Ammon's horn (tissue), 1 donor: ENCODE measurements around the gene HNRNPUL2.
"Not testable (repeated sequence)": the region's sequence is repeated elsewhere in the genome, so short reads cannot be mapped to it uniquely, and the experiment has no call there.

ENCODE experiments used
- DNase-seq: peaks from one replicate; pipeline ENCODE4 v3.0.0-alpha.2; 2016; ENCODE audit warnings: low spot score

The HNRNPUL2 gene

DNA sequence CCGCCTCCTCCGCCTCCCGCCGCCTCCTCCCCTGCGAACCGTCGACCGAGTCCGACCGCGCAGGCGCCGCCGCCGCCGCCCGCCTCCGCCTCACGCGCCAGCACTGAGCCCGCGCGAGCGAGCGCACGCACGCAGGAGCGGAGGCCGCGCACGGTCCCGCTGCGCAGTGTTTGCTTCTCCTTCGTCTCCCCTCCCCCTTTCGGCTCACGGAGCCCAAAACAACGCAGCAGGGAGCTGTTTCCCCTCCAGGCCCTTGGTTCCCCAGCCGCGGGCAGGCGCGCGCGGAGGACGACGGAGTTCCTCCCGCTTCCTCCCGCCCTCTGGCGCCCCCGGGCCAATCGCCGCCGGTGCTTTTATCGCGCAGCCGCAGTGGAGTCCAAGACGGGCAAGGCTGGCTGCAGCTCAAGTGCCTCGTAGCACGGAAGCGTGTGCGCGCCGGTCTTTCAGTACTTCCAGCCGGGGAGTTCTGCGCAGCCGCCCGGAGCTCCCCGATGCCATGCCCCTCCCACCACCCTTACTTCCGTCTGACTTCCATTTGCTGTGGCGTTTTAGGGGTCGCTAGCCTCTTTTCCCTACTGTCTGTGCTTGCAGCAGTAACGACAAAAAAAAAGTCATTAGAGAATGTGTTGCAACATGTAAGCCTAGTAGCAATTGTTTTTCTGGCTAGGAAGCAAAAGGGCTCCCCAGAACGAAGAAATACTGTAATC is at the start of gene HNRNPUL2:
Gene HNRNPUL2, minus strand, starts transcription at position 293 of the 707 bp plus-strand sequence. CDS start 301 bp downstream, outside the sequence.
- peak; percentile 99 for DNase-seq

GRCh38 chr11:62775646-62776045 is 48.4 kb upstream of the HNRNPUL2 start:
- DNase-seq: no peak

DNA sequence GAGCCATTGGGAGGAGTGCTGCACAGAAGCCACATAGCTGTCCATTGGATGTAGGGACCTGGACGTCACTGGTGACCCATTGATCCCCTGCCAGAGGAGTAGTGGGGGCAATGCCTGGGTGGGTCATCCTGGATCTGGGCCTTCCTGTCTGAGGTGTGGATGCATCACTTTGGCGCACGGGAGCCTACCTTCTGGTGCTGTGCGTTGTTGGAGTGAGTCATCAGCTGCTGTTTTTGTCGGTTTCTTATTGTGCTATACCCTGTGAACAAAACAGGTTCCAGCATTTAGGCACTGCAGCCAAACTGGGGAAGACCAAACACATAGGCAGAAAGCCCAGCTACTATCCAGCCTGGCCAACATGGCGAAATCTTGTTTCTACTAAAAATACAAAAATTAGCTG is 47.1 kb upstream of the HNRNPUL2 start:
- DNase-seq: no peak

GRCh38 chr11:62771144-62772021 is 44.1 kb upstream of the HNRNPUL2 start, which contains the start of gene TAF6L:
Gene TAF6L (plus strand): TSS chr11:62771396. CDS start chr11:62775784, 4,388 bp downstream.
- DNase-seq: peak; percentile 98

GRCh38 chr11:62770778-62771143 is 43.5 kb upstream of the HNRNPUL2 start:
- peak; percentile 71 for DNase-seq

DNA sequence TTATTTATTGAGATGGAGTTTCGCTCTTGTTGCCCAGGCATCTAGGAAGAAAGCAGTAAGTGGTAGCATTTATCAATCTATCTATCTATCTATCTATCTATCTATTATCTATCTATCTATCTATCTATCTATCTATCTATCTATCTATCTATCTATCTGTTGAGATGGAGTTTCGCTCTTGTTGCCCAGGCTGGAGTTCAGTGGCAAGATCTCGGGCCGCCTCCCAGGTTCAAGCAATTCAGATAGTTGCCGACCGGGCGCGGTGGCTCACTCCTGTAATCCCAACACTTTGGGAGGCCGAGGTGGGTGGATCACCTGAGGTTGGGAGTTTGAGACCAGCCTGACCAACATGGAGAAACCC is 33.6 kb upstream of the HNRNPUL2 start:
- not testable (repeated sequence) for DNase-seq

GRCh38 chr11:62757846-62758788 is 30.9 kb upstream of the HNRNPUL2 start:
- no peak for DNase-seq

DNA sequence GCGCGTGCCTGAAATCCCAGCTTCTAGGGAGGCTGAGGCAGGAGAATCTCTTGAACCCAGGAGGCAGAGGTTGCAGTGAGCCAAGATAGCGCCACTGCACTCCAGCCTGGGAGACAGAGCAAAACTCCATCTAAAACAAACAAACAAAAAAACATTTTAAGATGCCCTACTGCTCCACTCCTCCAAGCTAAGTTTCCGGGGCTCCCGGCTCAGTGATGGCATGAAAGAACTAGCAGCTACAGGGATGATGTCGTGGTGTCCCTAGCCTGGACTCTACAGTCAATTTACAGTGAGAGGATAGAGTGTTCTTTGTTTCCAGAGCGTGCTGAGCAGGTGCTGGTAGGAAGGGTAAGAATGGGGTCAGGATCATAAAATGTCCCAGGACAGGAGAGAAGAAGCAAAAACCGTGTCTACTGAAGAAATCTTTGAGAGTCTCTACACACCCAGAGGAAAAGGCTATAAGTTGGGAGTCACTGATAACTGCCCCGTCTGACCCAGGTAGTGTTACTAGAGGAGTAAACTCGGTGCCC is 27.9 kb upstream of the HNRNPUL2 start:
- no peak for DNase-seq

GRCh38 chr11:62753736-62754603 is 26.7 kb upstream of the HNRNPUL2 start, which contains the start of gene ZBTB3:
Gene ZBTB3 (minus strand): TSS chr11:62754160. CDS start chr11:62753664, 496 bp downstream.
- peak; percentile 100 for DNase-seq

DNA sequence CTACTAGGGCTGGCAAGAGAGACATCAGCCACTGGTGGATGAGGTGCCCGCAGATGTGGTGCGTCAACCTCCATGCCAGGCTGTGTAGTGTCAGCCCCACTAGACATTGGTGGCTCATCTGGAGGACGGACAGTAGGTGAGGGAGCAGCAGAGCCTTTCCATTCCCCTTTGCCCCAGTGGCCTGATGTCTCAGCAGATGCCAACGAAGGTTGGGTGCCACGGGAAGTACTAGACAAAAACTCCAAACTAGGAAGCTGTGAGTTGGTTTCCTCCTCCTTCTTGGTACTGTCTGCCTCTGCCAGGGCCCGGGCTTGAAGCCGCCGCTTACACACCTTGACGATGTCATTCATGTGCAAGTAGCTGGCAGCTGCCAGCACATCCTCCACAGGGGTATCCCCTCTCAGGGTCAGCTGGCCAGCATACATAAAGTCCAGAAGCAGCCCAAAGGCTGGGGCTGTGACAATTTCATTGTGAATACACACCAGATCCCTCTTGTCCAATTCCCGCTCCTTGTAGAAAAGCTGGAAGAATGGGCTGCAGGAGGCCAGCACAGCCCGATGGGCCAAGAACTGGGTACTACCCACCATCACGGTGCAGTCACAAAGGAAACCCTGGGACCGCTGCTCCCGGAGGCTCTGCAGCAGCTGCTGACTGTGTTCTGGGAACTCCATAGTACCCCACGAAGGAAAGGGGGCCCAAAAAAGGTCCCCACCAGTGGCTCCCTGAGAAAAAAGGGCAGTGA is 25.9 kb upstream of the HNRNPUL2 start:
- no peak for DNase-seq

- no peak for DNase-seq
Measured at GRCh38 chr11:62752177-62752785, 25.0 kb upstream of the HNRNPUL2 start.

DNA sequence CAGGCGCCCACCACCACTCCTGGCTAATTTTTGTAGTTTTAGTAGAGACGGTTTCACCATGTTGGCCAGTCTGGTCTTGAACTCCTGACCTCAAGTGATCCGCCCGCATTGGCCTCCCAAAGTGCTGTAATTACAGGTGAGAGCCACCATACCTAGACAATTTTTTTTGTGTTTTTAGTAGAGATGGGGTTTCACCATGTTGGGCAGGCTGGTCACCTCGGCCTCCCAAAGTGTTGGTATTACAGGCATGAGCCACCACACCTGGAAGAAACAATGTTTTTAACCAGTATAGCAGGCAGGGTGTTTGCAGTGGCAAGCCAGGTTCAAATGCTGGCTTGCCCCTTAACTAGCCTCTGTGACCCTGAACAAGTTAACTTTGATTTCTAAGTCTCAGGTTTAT is 22.7 kb upstream of the HNRNPUL2 start:
- not testable (repeated sequence) for DNase-seq

- DNase-seq: peak; percentile 41
Measured at GRCh38 chr11:62747475-62748160, 20.4 kb upstream of the HNRNPUL2 start.

DNA sequence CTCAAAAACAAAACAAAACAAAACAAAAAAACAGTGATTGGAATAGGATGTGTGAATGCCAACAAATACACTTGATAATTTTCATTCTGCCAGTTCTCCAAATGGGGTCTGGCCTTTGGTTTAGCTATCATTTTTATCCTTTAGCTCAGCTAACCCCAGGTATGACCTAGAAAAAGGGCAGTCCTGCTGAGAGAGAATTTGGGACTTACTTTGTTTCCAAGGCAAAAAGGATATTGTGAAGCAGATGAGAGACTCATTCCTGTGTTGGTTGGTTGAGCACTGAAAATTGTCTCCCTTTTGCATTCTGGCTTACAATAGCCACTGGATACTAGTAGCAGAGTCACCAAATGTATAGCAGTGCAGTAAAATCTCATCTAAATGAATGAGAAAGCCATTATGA is 9.9 kb upstream of the HNRNPUL2 start:
- no peak for DNase-seq

DNA sequence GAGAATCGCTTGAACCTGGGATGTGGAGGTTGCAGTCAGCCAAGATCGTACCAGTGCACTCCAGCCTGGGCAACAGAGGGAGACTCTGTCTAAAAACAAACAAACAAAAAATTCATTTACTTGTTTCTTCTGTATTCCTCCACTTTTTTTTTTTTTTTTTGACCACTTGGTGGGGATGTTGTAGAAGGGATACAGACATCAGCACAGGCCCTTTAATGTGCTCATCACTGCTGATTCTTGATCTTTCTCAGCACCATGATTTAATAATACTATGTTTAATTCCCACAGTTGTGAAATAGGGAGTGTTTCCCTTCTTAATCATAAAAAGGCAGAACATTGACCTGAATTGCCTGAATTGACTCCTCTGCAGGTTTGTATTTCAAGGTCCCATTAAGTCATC is 5.6 kb upstream of the HNRNPUL2 start:
- peak; percentile 25 for DNase-seq

DNA sequence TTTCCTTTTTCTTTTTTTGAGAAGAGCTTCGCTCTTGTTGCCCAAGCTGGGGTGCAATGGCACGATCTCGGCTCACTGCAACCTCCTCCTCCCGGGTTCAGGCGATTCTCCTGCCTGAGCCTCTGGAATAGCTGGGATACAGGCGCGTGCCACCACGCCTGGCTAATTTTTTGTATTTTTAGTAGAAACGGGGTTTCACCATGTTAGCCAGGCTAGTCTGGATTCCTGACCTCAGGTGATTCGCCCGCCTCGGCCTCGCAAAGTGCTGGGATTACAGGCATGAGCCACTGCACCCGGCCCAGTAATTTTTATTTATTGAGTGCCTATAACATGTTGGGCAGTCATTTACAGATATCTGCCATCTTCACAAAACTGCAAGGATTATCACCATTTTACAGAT is 2.8 kb upstream of the HNRNPUL2 start:
- DNase-seq: not testable (repeated sequence)

GRCh38 chr11:62728171-62728988 is 1.1 kb upstream of the HNRNPUL2 start, which contains the start of gene TTC9C:
Gene TTC9C (plus strand): TSS chr11:62728486. CDS start chr11:62728849, 363 bp downstream.
- DNase-seq: peak; percentile 91

GRCh38 chr11:62727872-62728170 is 564 bp upstream of the HNRNPUL2 start:
- DNase-seq: peak; percentile 94
